Thoracic aorta (tissue), 2 donors: ENCODE data around the gene CHST1. TPM values are rescaled to one million over a fixed set of nuclear protein-coding genes. Genes with fewer than 3 reads are reported as not detected.

ENCODE experiments used
- ATAC-seq: fragments of 150-250 bp; one replicate; pipeline ENCODE4 v1.8.0; 2017; ENCODE audit warnings: low read depth; ENCODE audit not compliant: insufficient number of reproducible peaks, low FRiP score
- DNase-seq: peaks from one replicate; pipeline ENCODE4 v3.0.0-alpha.2; 2020; ENCODE audit warnings: low spot score
- H3K27ac ChIP-seq, 2 donors: fragments of 200-600 bp; sonication (generic); 1 replicate in 1 of 2; 2 replicates in 1 of 2; pipeline ENCODE4 v1.5.1; 2016; ENCODE audit warnings: mild to moderate bottlenecking in 2 of 2, moderate library complexity in 2 of 2
- H3K27me3 ChIP-seq: fragments of 200-600 bp; sonication (generic); replicated peaks from 2 replicates; pipeline ENCODE4 v1.6.0; 2016; ENCODE audit warnings: mild to moderate bottlenecking; ENCODE audit not compliant: insufficient read depth
- H3K36me3 ChIP-seq: fragments of 200-600 bp; sonication (generic); one replicate; pipeline ENCODE4 v1.5.1; 2016
- H3K4me1 ChIP-seq, 2 donors: fragments of 200-600 bp; sonication (generic); 1 replicate in 1 of 2; 2 replicates in 1 of 2; pipeline versions ENCODE4 v1.5.1 to v1.6.0; 2016; ENCODE audit warnings: low read depth in 2 of 2, mild to moderate bottlenecking in 1 of 2; ENCODE audit not compliant: control insufficient read depth in 1 of 2
- H3K4me3 ChIP-seq: fragments of 200-600 bp; sonication (generic); 2 replicates; pipeline ENCODE4 v1.5.1; 2016; ENCODE audit warnings: mild to moderate bottlenecking
- H3K9me3 ChIP-seq: fragments of 200-600 bp; sonication (generic); 2 replicates; pipeline ENCODE4 v1.5.1; 2016
- total RNA-seq, 2 donors: library from RNA; depleted of rRNA; stranded (reverse); fragments of >200 nt; gene quantifications; one replicate each; pipeline versions ENCODE4 v1.1.0 to v1.2.3, GENCODE V29; 2016
- TF ChIP-seq, protein P1 (sequence below): fragments of 200-600 bp; sonication (generic); IDR thresholded peaks from one replicate; pipeline ENCODE4 v1.5.1; 2019; ENCODE audit warnings: antibody characterized with exemption

The CHST1 gene
- total RNA-seq, 2 donors from 2014 or later, result 48.7 to 50.2 TPM

DNA sequence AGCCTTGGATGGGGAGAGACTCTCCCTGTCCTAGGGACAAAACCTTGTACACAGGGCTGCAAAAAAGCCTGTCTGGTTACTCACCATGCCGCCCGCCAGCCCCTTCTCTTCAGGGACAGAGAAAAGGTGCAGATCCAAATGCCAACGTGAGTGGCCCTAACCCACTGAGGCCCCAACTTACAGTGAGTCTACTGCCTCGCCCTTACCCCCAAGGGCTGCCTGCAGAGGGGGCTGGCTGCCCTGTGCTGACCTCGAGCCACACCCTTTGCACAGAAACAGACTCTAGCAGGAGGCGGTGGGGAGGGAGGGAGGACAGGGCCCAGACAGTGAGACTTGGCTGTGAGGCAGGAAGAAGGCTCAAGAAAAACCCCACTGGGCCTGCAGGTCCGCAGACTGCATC is 13.6 kb upstream of the CHST1 start:
- TF ChIP-seq, protein P1, sequence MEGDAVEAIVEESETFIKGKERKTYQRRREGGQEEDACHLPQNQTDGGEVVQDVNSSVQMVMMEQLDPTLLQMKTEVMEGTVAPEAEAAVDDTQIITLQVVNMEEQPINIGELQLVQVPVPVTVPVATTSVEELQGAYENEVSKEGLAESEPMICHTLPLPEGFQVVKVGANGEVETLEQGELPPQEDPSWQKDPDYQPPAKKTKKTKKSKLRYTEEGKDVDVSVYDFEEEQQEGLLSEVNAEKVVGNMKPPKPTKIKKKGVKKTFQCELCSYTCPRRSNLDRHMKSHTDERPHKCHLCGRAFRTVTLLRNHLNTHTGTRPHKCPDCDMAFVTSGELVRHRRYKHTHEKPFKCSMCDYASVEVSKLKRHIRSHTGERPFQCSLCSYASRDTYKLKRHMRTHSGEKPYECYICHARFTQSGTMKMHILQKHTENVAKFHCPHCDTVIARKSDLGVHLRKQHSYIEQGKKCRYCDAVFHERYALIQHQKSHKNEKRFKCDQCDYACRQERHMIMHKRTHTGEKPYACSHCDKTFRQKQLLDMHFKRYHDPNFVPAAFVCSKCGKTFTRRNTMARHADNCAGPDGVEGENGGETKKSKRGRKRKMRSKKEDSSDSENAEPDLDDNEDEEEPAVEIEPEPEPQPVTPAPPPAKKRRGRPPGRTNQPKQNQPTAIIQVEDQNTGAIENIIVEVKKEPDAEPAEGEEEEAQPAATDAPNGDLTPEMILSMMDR, result no peak
- no peaks in the 10 kb centered on the region for H3K36me3 ChIP-seq
- no peaks in the 10 kb centered on the region for H3K27me3 ChIP-seq
- DNase-seq, result no peak
- ATAC-seq, result no peak
- H3K4me3 ChIP-seq, result no peak overlapping the region
- no peaks in the 10 kb centered on the region for H3K4me1 ChIP-seq
- no peak overlapping the region for H3K27ac ChIP-seq
- H3K9me3 ChIP-seq, result no peaks in the 10 kb centered on the region

DNA sequence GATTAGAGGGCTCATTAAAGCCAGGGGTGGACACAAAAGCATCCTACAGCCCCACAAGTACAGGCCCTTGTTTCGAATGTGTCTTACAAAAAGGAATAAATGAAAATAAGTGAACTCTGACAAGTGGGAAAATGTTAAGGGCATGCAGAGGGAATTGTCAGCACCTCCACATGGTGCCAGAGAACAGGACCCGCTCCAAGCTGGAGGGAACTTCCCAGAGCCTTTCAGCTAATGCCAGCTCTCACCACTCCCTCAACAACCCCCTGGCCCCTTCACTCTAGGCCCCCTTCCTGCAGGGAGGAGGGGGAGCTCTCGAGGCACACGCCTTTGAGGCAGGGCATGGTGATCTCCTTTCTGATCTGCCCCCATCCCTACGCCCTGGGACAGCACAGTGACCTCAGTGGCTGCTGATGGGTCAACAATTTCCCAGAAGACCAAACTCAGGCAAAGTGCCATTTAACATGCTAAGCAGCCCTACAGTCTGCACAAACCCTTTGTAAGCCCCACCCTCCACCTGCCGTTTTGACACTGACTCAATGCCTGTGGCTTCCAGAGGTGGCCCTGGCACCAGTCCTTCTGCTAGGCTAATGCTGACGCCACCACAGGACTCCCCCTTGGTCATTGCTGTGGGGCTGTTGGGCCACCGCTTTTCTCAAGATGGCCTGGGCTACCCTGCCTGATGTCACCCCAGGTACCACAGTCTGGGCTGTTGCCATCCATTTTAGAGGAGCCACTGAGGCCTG is 12.5 kb upstream of the CHST1 start:
- Histone ChIP-seq H3K9me3 (no peaks in the 10 kb centered on the region), H3K36me3 (no peaks in the 10 kb centered on the region), H3K4me3 (no peak overlapping the region), H3K27me3 (no peaks in the 10 kb centered on the region), H3K4me1 (no peaks in the 10 kb centered on the region), H3K27ac (no peak overlapping the region)
- ATAC-seq (no peak), DNase-seq (no peak)
- TF ChIP-seq, protein P1, result no peak

DNA sequence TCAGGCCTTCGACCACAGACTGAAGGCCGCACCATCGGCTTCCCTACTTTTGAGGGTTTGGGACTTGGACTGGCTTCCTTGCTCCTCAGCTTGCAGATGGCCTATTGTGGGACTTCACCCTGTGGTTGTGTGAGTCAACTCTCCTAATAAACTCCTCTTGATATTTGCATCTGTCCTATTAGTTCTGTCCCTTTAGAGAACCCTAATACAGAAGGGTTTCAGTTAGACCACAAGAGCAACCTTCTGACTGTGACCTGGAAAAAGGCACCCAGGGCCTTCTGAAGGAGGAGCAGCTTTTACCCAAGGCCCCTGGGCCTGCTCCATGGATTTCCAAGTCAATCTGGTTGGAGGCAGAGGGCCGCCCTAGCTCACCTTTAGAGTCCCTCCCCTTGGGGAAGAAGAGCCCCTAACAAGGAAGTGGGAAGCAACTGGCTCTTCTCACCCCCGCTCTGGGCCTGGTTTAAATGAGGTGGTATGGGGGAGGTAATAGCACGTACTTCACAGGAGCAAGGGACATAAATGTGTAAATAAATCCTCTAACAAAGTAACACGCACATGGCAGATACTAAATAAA is 11.2 kb upstream of the CHST1 start:
- no peak overlapping the region for H3K27ac ChIP-seq
- no peak overlapping the region for H3K4me3 ChIP-seq
- ATAC-seq (no peak), DNase-seq (no peak)
- TF ChIP-seq, protein P1, result no peak
- H3K27me3 ChIP-seq, result no peaks in the 10 kb centered on the region
- no peaks in the 10 kb centered on the region for H3K36me3 ChIP-seq
- no peaks in the 10 kb centered on the region for H3K4me1 ChIP-seq
- no peaks in the 10 kb centered on the region for H3K9me3 ChIP-seq

DNA sequence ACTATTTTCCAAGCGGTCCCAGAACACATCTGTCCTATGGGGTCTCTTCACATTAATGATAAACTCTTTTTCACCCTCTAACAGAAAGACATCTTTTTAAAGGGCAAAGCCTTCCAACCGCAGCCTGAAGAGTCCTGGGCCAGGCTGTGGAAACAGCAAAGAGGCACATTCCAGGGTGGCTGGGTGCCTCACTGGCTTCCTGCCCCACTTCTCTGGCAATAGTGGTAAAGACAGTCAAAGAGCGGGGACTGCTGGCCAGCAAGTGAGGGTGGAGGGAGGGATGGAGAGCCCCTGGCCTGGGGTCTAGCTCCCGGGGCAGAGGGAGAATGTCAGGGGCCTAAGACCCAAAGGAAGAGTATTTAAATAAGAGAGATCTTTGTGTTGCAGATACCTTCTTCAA is 10.2 kb upstream of the CHST1 start:
- H3K36me3 ChIP-seq, result no peaks in the 10 kb centered on the region
- DNase-seq, result no peak

DNA sequence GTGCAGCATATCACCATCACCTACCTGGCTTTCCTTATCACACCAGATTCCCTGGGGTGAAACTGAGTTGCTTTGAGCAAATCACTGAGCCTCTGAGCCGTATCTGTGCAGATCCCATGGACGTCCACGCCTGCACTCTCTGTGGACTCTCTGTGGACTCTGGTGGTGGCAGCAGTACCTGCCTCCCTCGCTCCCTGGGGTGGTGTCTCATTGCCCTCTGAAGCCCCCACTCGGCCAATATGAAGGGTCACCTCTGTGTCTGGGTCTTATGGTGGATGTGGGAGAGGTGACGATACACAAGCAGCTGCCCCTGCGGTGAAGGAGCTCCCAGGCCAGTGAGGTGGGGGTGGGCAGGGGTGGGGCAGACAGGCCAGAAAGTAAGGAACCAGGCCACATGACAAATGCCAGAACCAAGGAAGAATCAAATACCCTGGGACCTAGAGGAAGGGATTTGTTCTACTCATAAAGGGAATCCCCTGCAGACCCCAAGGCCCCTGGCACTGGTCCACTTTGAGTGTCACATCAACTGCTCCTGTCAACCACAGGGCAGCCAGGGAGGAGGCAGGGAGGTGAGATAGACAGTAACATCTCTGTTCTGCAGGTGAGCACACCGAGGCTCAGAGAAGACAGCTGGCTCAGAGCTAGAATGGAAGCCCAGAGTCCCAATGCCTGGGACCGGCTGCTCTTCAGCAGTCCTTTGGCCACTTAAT is 9.2 kb upstream of the CHST1 start:
- Histone ChIP-seq H3K4me1 (no peaks in the 10 kb centered on the region), H3K4me3 (no peak overlapping the region), H3K27ac (no peak overlapping the region), H3K27me3 (no peaks in the 10 kb centered on the region), H3K36me3 (no peaks in the 10 kb centered on the region), H3K9me3 (no peaks in the 10 kb centered on the region)
- TF ChIP-seq, protein P1, result no peak
- ATAC-seq (no peak), DNase-seq (no peak)

More for the DNA sequence above, 10.2 kb upstream of the CHST1 start:
- Histone ChIP-seq H3K9me3 (no peaks in the 10 kb centered on the region), H3K4me1 (no peaks in the 10 kb centered on the region), H3K27me3 (no peaks in the 10 kb centered on the region), H3K27ac (no peak overlapping the region), H3K4me3 (no peak overlapping the region)
- ATAC-seq, result no peak
- TF ChIP-seq, protein P1, result no peak
